HG03442 (cell line): ENCODE measurements around the gene RXYLT1.
A peak's percentile ranks its signal among the peaks of the same experiment; 100 is the strongest.

Experiments
- ATAC-seq: cut with Tn5 transposase; IDR thresholded peaks from one replicate; pipeline ENCODE4 v1.9.1; 2021; ENCODE audit warnings: mild to moderate bottlenecking, moderate library complexity; ENCODE audit not compliant: unreplicated experiment

RXYLT1 gene

DNA sequence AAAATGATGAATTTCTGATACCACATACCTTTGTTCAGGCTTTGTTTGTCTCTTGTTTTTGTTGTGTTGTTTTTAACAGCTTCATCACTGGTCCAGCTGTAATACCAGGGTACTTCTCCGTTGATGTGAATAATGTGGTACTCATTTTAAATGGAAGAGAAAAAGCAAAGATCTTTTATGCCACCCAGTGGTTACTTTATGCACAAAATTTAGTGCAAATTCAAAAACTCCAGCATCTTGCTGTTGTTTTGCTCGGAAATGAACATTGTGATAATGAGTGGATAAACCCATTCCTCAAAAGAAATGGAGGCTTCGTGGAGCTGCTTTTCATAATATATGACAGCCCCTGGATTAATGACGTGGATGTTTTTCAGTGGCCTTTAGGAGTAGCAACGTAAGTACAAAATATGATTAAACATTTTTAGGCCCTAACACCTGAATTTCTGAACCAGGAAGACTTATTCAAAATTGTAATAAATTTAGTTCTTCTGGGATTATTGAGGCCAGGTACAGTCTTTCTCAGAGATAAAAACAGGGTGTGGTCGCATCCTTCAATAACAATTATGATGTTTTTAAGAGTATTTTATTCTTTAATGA lies 22.4 kb downstream of the RXYLT1 start:
- ATAC-seq, result no peak

- ATAC-seq, result no peak
Observed at GRCh38 chr12:63804746-63805145, 25.0 kb downstream of the RXYLT1 start.

GRCh38 chr12:63805704-63806672 lies 26.3 kb downstream of the RXYLT1 start:
- ATAC-seq, result no peak

DNA sequence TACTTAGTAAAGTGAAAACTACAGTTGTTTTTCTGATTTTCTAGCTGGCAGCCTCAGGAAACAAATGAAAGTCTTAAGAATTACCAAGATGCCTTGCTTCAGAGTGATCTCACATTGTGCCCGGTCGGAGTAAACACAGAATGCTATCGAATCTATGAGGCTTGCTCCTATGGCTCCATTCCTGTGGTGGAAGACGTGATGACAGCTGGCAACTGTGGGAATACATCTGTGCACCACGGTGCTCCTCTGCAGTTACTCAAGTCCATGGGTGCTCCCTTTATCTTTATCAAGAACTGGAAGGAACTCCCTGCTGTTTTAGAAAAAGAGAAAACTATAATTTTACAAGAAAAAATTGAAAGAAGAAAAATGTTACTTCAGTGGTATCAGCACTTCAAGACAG lies 28.9 kb downstream of the RXYLT1 start:
- ATAC-seq, result no peak

GRCh38 chr12:63809566-63809965 lies 29.9 kb downstream of the RXYLT1 start:
- ATAC-seq, result no peak

- no peak for ATAC-seq
Observed at GRCh38 chr12:63811334-63811733, 31.6 kb downstream of the RXYLT1 start.

- no peak for ATAC-seq
Observed at GRCh38 chr12:63811755-63812154, 32.0 kb downstream of the RXYLT1 start.

DNA sequence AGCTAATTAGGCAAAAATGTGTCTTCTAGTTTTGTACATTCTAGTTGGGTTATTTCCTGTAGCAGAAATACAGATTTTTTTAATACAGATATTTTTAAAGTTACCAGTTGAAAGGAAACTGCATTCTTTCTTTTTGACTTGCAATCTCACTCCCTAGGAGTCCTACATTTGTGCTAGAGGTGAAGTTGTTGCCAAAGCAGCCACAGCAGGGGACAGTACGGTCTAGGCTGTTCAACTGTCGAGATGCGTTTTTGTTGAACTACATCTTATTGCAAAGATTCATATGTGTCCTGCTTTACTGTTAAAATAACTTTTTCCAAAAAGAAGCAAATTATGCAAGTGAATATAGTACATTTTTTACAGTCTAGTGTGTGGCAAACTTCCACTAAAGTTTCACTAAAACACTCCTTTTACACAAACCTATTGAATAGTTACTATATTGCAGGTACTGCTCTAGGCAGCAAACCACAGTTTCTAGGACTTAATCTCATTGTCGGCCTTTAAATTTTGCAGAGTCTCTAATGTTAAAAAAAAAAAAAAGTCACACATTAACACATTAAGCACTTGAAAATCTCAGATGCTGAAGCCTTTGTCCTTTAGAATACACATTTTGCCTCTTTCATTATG lies 34.5 kb downstream of the RXYLT1 start:
- ATAC-seq, result peak; percentile 45

GRCh38 chr12:63815482-63815852 lies 35.8 kb downstream of the RXYLT1 start:
- no peak for ATAC-seq

DNA sequence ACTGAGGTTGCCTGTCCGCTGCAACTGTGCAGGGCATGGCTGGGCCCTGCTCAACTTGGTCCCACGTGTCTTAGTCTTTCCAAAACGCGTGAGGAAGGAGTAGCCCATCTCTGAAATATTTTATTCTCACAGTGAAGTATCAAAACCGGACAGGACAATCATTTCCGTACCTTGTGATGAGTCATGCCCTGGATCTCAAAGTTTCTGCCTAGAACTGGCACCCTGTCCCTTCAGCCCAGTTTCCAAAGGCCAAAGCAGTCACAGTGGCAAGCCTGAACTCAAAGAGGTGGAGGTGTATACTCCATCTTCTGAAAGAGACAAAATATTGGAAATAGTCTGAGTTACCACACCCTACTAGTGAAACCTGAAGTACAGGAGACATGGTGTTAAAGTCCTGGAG lies 36.3 kb downstream of the RXYLT1 start:
- ATAC-seq, result no peak

GRCh38 chr12:63820427-63820826 lies 40.7 kb downstream of the RXYLT1 start:
- no peak for ATAC-seq

DNA sequence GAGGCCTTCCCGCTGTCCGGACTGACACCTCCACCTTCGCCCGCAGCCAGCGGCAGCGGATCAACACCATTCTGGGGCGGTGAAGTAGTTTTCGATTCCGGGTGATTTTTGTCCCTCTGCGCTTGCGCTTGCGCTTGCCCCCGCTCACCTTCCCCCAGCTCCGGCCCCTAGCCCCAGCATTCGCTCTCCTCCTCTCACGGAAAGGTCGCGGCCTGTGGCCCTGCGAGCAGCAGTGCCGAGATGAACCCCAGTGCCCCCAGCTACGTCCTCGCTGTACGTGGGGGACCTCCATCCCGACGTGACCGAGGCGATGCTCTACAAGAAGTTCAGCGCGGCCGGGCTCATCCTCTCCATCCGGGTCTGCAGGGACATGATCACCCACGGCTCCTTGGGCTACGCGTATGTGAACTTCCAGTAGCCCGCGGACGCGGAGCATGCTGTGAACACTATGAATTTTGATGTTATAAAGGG lies 42.1 kb downstream of the RXYLT1 start:
- ATAC-seq, result peak; percentile 73

DNA sequence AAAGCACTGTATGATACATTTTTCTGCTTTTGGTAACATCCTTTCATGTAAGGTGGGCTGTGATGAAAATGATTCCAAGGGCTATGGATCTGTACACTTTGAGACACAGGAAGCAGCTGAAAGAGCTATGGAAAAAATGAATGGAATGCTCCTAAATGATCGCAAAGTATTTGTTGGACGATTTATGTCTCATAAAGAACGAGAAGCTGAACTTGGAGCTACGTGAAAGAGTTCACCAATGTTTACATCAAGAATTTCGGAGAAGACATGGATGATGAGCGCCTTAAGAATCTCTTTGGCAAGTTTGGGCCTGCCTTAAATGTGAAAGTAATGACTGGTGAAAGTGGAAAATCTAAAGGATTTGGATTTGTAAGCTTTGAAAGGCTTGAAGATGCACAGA lies 42.6 kb downstream of the RXYLT1 start:
- no peak for ATAC-seq

DNA sequence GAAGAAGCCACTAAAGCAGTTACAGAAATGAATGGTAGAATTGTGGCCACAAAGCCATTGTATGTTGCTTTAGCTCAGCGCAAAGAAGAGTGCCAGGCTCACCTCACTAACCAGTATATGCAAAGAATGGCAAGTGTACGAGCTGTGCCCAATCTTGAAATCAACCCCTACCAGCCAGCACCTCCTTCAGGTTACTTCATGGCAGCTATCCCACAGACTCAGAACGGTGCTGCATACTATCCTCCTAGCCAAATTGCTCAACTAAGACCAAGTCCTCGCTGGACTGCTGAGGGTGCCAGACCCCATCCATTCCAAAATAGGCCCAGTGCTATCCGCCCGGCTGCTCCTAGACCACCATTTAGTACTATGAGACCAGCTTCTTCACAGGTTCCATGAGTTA lies 43.3 kb downstream of the RXYLT1 start:
- no peak for ATAC-seq

- ATAC-seq, result peak; percentile 65
Observed at GRCh38 chr12:63826006-63826585, 46.4 kb downstream of the RXYLT1 start.

DNA sequence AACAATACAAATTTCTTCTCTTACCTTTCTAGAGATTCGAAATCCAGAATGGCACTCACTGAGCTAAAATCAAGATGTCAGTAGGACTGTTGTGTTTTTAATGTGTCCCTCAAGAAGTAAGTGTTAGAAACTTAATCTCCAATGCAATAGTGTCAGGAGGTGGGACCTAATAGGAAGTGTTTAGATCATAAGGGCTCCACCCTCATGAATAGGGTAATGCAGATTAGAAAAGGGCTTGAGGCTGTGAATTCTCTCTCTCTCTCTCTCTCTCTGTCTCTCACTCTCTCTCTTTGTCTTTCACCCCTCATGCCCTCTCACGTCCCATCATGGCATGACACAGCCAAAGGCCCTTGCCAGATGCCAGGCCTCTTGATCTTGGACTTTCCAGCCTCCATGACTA lies 49.2 kb downstream of the RXYLT1 start:
- no peak for ATAC-seq

DNA sequence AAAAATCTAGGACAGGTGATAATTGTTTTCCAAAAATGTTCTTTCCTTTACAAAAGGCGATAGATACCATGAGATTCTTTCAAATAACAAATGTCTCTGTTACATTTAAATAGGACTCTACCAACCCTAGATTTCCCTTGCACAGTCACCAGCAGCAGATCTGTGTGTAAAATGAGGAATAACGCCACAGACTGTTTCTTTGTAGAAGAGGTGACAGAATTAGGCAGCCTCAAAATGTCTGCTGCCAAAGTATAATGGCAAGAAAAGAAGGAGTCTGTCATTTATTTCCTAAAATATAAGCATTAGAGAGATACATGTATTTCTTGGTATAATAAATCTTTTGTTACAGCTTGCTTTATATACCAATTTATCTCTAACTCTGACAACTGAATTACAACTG lies 56.3 kb downstream of the RXYLT1 start:
- ATAC-seq, result no peak

DNA sequence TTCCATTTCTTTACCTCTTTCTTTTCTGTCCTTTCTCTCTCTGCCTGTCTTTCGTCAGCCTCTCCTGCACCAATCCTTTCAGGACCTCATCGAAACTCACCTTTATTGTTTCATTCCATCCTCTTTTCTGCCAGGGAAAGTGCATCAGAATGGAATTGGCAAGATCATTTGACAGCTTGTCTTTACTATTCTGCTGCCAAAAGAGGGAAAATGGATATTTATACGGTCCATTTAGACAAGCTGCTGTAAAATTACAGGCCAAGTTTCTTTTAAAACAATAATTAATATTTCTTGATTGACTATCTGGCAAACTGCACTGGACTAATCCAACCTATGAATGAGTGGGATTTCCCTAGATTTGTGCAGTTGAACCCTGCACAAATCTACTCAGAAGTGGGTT lies 57.2 kb downstream of the RXYLT1 start:
- no peak for ATAC-seq

DNA sequence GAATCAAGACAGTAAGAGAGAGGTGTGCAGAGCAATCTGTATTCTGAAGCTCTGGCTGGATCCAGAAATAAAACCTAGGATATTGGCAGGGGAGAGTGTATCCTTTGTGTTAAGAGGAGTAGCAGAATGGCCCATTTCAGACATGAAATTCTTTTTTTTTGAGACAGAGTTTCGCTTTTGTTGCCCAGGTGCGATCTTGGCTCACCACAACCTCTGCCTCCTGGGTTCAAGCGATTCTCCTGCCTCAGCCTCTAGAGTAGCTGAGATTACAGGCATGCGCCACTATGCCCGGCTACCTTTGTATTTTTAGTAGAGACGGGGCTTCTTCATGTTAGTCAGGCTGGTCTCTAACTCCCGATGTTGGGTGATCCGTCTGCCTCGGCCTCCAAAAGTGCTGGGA lies 58.7 kb downstream of the RXYLT1 start:
- no peak for ATAC-seq

GRCh38 chr12:63841011-63841410 lies 61.3 kb downstream of the RXYLT1 start:
- ATAC-seq, result no peak

DNA sequence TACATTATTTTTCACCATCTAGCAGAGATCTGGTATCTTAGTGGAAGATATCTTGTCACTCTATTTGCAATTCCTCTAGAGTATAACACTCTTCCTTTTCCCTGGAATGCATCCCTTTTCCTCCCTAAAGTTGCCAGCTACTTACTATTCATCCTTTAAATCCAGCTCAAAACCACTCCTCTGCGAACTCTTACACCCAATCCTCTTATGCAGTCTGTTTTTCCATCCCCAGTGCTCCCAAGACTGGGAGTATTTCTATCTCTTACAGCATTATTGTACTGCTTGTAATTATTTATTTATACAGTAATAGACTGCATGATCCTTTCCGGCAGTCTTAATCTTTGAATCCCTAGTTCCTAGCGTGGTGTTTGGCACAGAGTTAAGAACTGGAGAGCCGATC lies 61.9 kb downstream of the RXYLT1 start:
- ATAC-seq, result no peak
